OCI-LY7 (cell line): ENCODE measurements around the gene CDH12. TPM values are rescaled to one million over a fixed set of nuclear protein-coding genes. Genes with fewer than 3 reads are reported as not detected.

Experiments
- BruUV-seq: library from RNA; stranded (reverse); fragments of 400-500 nt; replicated peaks from 2 replicates; lab custom pipeline; 2021; lab: Mats Ljungman, UMichigan
- CTCF ChIA-PET: fragments of 300-600 bp; sonication (Branson Sonifier 250); formaldehyde crosslinking; loops from one replicate; lab custom pipeline; 2022; ENCODE audit warnings: antibody characterized with exemption; ENCODE audit not compliant: unreplicated experiment; lab: Charles Lee
- POLR2A ChIA-PET: fragments of 300-600 bp; sonication (Branson Sonifier 250); formaldehyde crosslinking; loops from one replicate; lab custom pipeline; 2022; ENCODE audit warnings: antibody characterized with exemption; lab: Charles Lee
- DNase-seq: peaks from one replicate; pipeline ENCODE4 v3.0.0-alpha.2; 2015; ENCODE audit warnings: low spot score
- H2AFZ ChIP-seq: fragments of 200-600 bp; sonication (generic), shearing (Covaris generic); 2 replicates; pipeline ENCODE4 v1.6.1; 2014; ENCODE audit warnings: mild to moderate bottlenecking, antibody characterized with exemption, low read length, moderate library complexity
- H3K27ac ChIP-seq: fragments of 200-600 bp; sonication (generic); 2 replicates; pipeline ENCODE4 v1.5.1; 2014; ENCODE audit warnings: mixed run types, low read depth, mild to moderate bottlenecking, moderate library complexity, low read length, inconsistent platforms; ENCODE audit not compliant: poor library complexity, severe bottlenecking
- H3K36me3 ChIP-seq: fragments of 200-600 bp; sonication (generic); 2 replicates; pipeline ENCODE4 v1.6.1; 2014; ENCODE audit warnings: mild to moderate bottlenecking, antibody characterized with exemption, low read length, moderate library complexity, mixed read lengths; ENCODE audit not compliant: insufficient read depth
- H3K4me1 ChIP-seq: fragments of 200-600 bp; sonication (generic); 2 replicates; pipeline ENCODE4 v1.5.1; 2014; ENCODE audit warnings: mild to moderate bottlenecking, low read length; ENCODE audit not compliant: insufficient read depth, poor library complexity, severe bottlenecking
- H3K4me2 ChIP-seq: fragments of 200-600 bp; sonication (generic); 2 replicates; pipeline ENCODE4 v1.6.1; 2014; ENCODE audit warnings: mild to moderate bottlenecking, low read length
- H3K4me3 ChIP-seq: fragments of 200-600 bp; sonication (generic); 2 replicates; pipeline ENCODE4 v1.5.1; 2014; ENCODE audit warnings: mild to moderate bottlenecking, low read depth, low read length; ENCODE audit not compliant: poor library complexity, severe bottlenecking
- H3K79me2 ChIP-seq: fragments of 200-600 bp; sonication (generic); 2 replicates; pipeline ENCODE4 v1.6.1; 2016; ENCODE audit warnings: low read depth, mild to moderate bottlenecking, low read length, moderate library complexity, mixed read lengths; ENCODE audit not compliant: insufficient read depth
- H3K9me2 ChIP-seq: fragments of 200-600 bp; sonication (generic); 2 replicates; pipeline ENCODE4 v1.6.1; 2016; ENCODE audit warnings: mild to moderate bottlenecking, low read length, mixed read lengths; ENCODE audit not compliant: insufficient read depth
- H3K9me3 ChIP-seq: fragments of 200-600 bp; sonication (generic); 2 replicates; pipeline ENCODE4 v1.6.1; 2014; ENCODE audit warnings: mild to moderate bottlenecking, mixed run types, low read length, mixed read lengths
- H4K20me1 ChIP-seq: fragments of 200-600 bp; sonication (generic); 2 replicates; pipeline ENCODE4 v1.6.1; 2014; ENCODE audit warnings: mild to moderate bottlenecking, antibody characterized with exemption, low read length, moderate library complexity, mixed read lengths; ENCODE audit not compliant: insufficient read depth
- CTCF ChIP-seq: fragments of 200-600 bp; sonication (generic); conservative IDR thresholded peaks from 2 replicates; pipeline ENCODE4 v1.5.1; 2014; ENCODE audit warnings: mild to moderate bottlenecking, antibody characterized with exemption, low read length, moderate library complexity, mixed read lengths
- EZH2phosphoT487 ChIP-seq: fragments of 200-600 bp; sonication (generic); IDR thresholded peaks from 2 replicates; pipeline ENCODE4 v1.6.1; 2018; ENCODE audit warnings: low read depth, borderline replicate concordance, mild to moderate bottlenecking, mixed run types, antibody characterized with exemption, low read length, moderate library complexity, mixed read lengths
- intact Hi-C: fragments of 100-400 bp; cut with micrococcal nuclease; formaldehyde crosslinking; loops from one replicate; pipeline ENCODE4 v1.10.0; 2022; ENCODE audit not compliant: unreplicated experiment
- total RNA-seq, 2 experiments: library from RNA; depleted of rRNA in 1 of 2; stranded (reverse); fragments of >200 nt in 1 of 2; shearing (Covaris generic) in 1 of 2; gene quantifications; 2 replicates each; pipeline ENCODE4 v1.2.3, GENCODE V29; 2014 to 2022

CDH12 gene
- total RNA-seq, 2 experiments from 2014 or later: not detected

GRCh38 chr5:21806943-21807342 is 1046.2 kb downstream of the CDH12 start:
- TF ChIP-seq CTCF: no peak
- TF ChIP-seq EZH2phosphoT487: no peak
- BruUV-seq: no TSS peak
- H2AFZ ChIP-seq: no peak overlapping the region
- no peaks in the 10 kb centered on the region for H4K20me1 ChIP-seq
- ChIA-PET POLR2A (no interaction called here), CTCF (no interaction called here)
- no peaks in the 10 kb centered on the region for H3K36me3 ChIP-seq
- H3K9me2 ChIP-seq: no peaks in the 10 kb centered on the region
- intact Hi-C loops: no loop called here
- no peaks in the 10 kb centered on the region for H3K4me1 ChIP-seq
- H3K27ac ChIP-seq: no peak overlapping the region
- H3K79me2 ChIP-seq: no peaks in the 10 kb centered on the region
- H3K9me3 ChIP-seq: no peaks in the 10 kb centered on the region
- H3K4me3 ChIP-seq: no peak overlapping the region
- DNase-seq: no peak
- no peak overlapping the region for H3K4me2 ChIP-seq

GRCh38 chr5:21806271-21806670 is 1046.9 kb downstream of the CDH12 start:
- ChIA-PET CTCF (no interaction called here), POLR2A (no interaction called here)
- TF ChIP-seq CTCF (no peak), EZH2phosphoT487 (no peak)
- no peaks in the 10 kb centered on the region for H3K4me1 ChIP-seq
- H4K20me1 ChIP-seq: no peaks in the 10 kb centered on the region
- H3K4me3 ChIP-seq: no peak overlapping the region
- no peaks in the 10 kb centered on the region for H3K36me3 ChIP-seq
- BruUV-seq: no TSS peak
- H3K9me2 ChIP-seq: no peaks in the 10 kb centered on the region
- no peak overlapping the region for H2AFZ ChIP-seq
- no peaks in the 10 kb centered on the region for H3K79me2 ChIP-seq
- H3K27ac ChIP-seq: no peak overlapping the region
- no peak for DNase-seq
- H3K4me2 ChIP-seq: no peak overlapping the region
- H3K9me3 ChIP-seq: no peaks in the 10 kb centered on the region
- intact Hi-C loops: no loop called here

- no TSS peak for BruUV-seq
- TF ChIP-seq EZH2phosphoT487 (no peak), CTCF (peak; percentile 77)
- Histone ChIP-seq H3K9me2 (no peaks in the 10 kb centered on the region), H3K4me3 (no peak overlapping the region), H3K79me2 (no peaks in the 10 kb centered on the region), H3K4me1 (no peaks in the 10 kb centered on the region), H3K9me3 (no peaks in the 10 kb centered on the region), H3K36me3 (no peaks in the 10 kb centered on the region), H3K4me2 (no peak overlapping the region), H2AFZ (no peak overlapping the region), H3K27ac (no peak overlapping the region), H4K20me1 (no peaks in the 10 kb centered on the region)
- intact Hi-C loops: no loop called here
- ChIA-PET CTCF (no interaction called here), POLR2A (interaction anchor here (0.6 kb wide), 1 partner anchor 119 kb away, joined by 3 read pairs; no protein-coding TSS in a partner anchor)
- peak; percentile 26 for DNase-seq
These were observed 1050.2 kb downstream of the CDH12 start for GRCh38 chr5:21802869-21803490.
